Sigmoid colon (tissue), 4 donors: ENCODE data around the gene EWSR1.

ENCODE experiments used
- CTCF ChIP-seq, 4 experiments: fragments of 450-650 bp in 3 of 4; fragments of 200-600 bp in 1 of 4; IDR thresholded peaks; one replicate each; pipeline ENCODE4 v1.5.1; 2016 to 2019; ENCODE audit warnings: antibody characterized with exemption in 4 of 4, mild to moderate bottlenecking in 3 of 4, moderate library complexity in 2 of 4
- POLR2A ChIP-seq, 2 donors: fragments of 450-650 bp; IDR thresholded peaks; one replicate each; pipeline ENCODE4 v1.6.1; 2016; ENCODE audit warnings: antibody characterized with exemption in 2 of 2, mild to moderate bottlenecking in 2 of 2, moderate library complexity in 2 of 2
- POLR2AphosphoS5 ChIP-seq, 4 donors: sonication (generic); formaldehyde crosslinking; IDR thresholded peaks; one replicate each; pipeline ENCODE4 v1.6.1; 2017; ENCODE audit warnings: antibody characterized with exemption in 4 of 4

DNA sequence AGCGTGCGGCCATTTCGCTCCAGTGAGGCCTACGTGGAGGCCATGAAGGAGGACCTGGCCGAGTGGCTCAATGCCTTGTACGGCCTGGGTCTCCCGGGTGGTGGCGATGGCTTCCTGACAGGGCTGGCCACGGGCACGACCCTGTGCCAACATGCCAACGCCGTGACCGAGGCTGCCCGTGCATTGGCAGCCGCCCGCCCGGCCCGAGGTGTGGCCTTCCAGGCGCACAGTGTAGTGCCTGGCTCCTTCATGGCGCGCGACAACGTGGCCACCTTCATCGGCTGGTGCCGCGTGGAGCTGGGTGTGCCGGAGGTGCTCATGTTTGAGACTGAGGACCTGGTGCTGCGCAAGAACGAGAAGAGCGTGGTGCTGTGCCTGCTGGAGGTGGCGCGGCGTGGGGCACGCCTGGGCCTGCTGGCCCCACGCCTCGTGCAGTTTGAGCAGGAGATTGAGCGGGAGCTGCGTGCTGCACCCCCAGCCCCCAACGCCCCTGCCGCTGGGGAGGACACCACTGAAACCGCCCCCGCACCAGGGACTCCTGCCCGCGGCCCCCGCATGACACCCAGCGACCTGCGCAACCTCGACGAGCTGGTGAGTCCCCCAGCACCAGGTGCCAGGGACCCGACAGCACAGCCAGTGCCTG is 40.2 kb downstream of the EWSR1 start:
- TF ChIP-seq POLR2A (IDR thresholded peaks at IDR 0.05) (no peak), CTCF (IDR thresholded peaks at IDR 0.05) (no peak), POLR2AphosphoS5 (IDR thresholded peaks at IDR 0.05) (peak in 1 of 4 donors; percentile 7)
